NCI-H2196 (cell line): ENCODE data around the gene CCDC39.
"Not testable (repeated sequence)": the region's sequence is repeated elsewhere in the genome, so short reads cannot be mapped to it uniquely, and the experiment has no call there.

Experiments used
- DNase-seq: peaks from one replicate; lab custom pipeline; 2025; ENCODE audit not compliant: unreplicated experiment; lab: John Stamatoyannopoulos, UW

The CCDC39 gene

DNA sequence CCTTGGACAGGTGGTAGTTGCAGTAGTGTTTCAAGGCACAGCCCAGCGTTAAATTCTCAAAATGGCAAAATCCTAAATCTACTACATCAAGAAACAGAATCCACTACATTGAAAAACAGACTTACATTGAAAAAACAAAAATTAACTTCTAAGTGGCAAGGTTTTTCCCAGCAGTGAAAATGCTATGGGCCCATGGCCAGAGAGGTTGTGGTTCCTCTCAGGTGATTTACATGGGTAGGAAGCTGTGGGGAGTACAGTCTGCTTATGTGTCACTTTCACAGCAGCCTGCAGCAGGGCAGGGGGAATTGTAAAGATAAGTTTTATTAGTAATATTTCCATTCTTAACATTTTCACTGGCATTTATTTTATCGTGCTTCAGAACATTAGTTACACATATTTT is 52.4 kb downstream of the CCDC39 start:
- no peak for DNase-seq

DNA sequence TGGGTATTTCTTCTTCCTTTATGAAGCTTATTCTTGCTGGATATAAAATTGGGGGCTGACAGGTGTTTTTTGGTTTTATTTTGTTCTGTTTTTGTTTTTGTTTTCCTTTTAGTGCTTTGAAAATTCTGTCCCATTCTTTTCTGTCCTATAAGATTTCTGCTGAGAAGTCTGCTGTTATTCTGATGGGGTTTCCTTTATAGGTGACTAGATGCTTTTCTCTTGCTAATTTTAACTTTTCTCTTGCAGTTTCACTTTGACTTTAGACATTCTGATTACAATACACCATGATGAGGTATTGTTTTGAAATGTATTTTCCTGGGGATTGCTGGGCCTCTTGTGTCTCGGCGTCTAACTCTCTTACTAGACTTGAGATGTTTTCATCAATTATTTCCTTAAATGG is 54.6 kb downstream of the CCDC39 start:
- no peak for DNase-seq

DNA sequence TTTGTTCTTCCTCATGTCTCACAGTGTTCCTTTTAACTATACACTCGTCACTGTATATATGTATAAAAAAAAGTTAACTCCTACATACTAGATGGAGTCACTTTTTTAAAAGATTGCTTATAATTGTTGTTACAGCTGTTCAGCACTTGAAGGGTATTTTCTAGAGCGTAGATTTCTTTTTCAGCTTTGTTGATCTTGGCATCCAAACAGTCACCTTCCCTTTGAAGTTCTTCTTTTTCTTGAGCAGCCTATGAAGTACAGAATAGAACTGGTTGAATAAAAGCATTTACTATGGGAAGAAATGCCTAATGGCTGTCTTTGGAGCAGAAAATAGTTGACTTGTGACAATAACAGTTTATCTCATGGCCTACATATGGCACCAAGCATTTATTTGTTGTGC is 59.6 kb downstream of the CCDC39 start:
- DNase-seq = no peak

DNA sequence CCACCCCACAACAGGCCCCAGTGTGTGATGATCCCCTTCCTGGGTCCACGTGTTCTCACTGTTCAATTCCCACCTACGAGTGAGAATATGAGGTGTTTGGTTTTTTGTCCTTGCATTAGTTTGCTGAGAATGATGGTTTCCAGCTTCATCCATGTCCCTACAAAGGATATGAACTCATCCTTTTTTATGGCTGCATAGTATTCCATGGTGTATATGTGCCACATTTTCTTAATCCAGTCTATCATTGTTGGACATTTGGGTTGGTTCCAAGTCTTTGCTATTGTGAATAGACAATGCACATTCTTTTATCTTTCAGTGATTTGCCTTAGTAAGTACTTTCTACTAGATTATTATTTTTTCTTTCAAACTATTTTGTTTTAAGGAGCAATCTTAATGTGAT is 60.7 kb downstream of the CCDC39 start:
- not testable (repeated sequence) for DNase-seq

DNA sequence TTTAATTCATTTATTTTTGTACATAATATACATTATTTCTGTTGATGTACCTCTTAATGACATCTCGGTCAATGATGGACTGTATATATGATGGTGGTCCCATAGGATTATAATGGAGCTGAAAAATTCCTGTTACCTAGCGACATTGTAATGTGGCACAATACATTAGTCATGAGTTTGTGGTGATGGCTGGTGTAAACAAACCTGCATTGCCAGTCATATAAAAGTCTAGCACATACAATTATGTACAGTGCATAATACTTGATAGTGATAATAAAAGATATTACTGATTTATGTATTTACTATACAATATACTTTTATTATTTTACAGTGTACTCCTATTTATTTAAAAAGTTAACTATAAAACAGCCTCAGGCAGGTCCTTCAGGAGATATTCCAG is 62.2 kb downstream of the CCDC39 start:
- DNase-seq = no peak

DNA sequence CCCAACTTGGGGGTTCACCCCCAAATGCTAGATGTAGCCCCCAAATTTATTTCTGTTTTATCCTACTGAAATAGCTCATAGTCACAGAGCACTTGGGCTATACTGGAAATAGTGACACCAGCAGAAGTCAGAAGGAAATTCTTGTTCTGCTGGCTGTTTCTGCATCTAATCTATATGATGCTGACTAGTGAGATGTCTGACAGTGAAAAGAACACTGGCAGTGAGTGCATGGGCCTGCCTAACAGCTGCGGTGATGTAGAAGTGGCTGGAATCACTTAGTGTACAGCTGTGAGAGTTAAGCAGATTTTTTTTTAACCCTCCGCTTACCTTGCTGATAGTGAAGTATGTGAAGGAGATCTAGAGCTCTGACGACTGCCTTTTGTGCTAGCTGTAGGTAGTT is 63.3 kb downstream of the CCDC39 start:
- no peak for DNase-seq

DNA sequence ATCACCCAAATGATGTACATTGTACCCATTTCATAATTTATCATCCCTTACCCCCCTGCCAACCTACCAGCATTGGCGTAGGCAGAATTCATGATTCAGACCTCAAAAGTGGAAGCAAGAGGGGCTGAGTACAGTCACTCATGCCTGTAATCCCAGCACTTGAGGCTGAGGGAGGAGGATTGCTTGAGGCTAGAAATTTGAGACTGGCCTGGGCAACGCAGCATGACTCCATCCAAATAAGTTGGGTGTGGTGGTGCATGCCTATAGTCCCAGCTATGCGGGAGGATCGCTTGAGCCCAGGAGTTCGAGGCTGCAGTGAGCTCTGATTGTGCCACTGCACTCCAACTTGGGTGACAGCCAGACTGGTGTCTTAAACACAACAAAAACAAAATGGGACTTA is 66.9 kb downstream of the CCDC39 start:
- no peak for DNase-seq

DNA sequence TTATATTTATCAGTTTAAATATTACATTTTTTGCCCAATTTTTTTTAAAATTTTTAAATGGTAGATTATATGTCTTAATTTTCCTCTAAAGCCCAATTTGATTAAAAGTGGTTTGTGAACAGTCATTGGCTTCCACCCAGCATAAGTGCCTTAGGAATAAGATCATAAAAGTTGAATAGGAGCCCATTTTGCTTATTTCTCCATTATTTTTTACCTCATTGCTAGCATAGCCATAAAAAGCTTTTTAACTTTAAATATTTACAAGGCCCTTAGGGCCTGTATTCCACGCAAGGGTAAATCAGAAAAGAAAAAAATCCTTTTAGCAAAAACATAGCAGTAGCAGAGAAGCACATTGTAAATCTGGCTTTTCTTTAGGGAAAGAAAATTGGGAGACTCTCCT is 68.3 kb downstream of the CCDC39 start:
- DNase-seq = no peak

DNA sequence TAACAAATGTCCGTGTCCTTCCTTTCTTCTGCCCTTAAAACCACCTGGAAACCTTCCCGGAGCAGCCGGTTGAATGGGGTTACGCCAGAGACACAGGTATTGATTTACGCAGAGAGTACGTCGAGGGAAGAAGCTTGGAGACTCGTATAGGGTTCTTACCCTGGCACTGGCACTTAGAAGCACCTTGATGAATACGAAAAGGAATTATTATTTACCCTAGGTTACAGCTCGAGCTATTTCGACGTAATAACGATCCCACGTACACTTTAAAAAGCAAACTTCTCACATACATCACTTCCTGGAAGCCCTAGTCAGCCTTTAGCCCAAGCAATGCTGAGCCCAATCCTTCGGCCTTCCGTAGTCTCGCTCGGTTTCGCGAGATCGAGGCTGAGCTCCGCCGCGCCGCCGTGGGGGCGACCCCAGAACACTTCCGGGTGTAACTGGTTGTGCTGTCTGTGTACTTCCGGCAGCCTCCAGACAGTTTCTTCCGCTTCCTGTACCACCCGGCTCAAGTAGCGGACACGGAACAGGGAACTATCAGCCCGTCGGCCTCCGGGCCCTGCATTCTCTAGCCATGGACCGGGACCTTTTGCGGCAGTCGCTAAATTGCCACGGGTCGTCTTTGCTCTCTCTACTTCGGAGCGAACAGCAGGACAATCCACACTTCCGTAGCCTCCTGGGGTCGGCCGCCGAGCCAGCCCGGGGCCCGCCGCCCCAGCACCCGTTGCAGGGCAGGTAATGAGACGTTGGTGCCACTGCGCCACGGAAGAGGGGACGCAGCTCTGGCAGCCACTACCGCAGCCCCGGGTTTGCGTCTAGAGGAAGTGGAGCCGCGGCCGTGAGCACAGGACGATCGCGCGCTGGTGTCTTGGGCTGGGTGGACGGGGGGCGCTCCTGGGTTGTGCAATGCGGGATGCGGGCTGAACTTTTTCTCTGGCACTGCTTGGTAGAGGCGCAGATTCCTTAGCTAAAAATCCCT is 77.3 kb downstream of the CCDC39 start, which contains the start of gene TTC14:
Gene TTC14 (plus strand): TSS at position 476 of the 979 bp plus-strand sequence. CDS start 99 bp downstream, at position 575.
- peak; percentile 93 for DNase-seq

DNA sequence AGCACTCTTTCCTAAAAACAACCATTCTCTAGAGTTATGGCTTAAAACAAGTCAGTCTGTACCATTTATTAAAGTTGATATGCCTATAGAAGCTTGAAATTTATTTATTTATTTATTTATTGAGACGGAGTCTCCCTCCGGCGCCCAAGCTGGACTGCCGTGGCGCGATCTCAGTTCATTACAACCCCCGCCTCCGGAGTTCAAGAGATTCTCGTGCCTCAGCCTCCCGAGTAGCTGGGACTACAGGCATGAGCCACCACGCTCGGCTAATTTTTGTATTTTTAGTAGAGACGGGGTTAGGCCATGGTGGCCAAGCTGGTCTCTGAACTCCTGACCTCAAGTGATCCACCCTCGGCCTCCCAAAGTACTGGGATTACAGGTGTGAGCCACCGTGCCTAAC is 78.8 kb downstream of the CCDC39 start:
- DNase-seq = no peak

DNA sequence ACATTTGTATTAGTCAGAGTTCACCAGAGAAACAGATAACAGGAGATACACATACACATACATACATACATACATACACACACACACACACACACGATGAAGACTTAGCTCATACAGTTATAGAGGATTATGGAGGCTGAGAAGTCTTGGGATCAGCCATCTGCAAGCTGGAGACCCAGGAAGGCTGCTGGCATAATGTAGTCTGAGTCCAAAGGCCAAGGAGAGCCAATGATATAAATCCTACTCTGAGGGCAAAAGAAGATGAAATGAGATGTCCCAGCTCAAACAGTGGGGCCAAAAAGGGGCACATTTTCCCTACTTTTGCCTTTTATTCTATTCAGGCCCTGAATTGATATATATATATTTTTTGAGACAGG is 83.7 kb downstream of the CCDC39 start:
- DNase-seq = no peak

DNA sequence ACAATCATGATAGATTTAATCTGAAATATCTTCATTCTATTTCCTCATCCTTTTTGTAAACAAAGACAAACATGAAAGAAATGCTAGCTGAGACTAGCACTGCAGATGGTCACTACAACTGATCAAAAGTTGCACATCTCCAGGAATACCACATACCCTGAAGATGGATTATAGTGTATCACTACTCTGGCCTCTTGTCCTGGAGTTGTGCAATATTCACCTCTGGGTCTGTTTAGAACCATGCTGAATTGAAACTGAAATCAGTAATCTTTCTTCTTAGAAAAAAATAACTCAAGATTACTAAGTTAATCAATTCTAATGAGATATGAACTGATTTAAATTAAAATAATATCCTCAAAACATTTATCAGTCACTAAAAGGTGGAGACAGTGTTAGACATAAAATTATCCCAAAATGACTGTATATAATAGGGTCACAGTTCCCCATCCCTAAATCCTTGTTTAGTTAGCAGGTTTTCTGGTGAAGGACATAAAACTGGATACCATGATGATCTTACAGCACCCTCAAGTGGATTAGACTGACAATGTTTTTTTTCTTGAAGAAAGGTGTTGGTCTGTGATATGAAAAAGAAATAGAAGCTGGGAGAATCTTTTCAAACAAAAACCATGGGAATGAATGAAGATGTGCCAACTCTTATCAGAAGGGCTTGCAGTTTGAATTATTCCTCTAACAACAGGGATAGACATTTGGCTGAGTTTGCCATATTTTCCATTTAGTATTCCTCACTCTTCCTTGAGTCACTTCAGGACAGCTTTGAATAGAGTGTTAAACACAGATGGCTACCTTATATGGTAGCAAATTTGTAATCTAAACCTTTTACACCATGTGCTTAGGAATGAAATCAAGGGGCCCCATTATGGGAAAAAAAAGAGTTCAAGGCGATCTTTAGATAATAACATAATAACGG is 84.4 kb downstream of the CCDC39 start:
- DNase-seq = peak; percentile 58

DNA sequence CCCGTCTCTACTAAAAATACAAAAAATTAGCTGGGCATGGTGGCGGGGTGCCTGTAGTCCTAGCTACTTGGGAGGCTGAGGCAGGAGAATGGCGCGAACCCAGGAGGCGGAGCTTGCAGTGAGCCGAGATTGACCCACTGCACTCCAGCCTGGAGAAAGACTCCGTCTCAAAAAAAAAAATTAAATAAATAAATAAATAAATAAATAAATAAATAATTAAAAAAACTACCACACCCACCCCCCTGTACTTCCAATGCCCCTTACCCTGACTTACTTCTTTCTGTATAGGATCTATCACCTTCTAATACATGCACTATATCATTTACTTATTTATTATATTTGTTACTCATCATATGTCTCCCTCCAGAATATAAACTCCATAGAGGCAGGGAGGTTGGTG is 85.7 kb downstream of the CCDC39 start:
- not testable (repeated sequence) for DNase-seq

DNA sequence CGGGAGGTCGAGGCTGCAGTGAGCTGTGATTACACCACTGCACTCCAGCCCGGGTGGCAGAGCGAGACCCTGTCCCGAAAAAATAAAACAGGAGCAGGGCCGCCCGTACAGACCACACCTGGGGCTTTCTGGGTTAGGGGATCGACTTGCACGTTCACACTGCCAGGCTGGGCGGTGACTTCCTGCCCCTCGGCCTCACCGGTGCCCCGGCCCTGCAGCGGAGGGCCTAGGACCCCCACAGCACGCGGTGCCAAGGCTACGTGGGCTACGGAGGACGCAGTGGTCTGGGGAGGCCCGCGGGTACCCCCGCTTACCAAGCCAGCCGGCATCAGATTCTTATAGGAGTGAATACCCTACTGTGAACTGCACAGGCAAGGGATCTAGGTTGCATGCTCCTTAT is 88.9 kb downstream of the CCDC39 start:
- no peak for DNase-seq

DNA sequence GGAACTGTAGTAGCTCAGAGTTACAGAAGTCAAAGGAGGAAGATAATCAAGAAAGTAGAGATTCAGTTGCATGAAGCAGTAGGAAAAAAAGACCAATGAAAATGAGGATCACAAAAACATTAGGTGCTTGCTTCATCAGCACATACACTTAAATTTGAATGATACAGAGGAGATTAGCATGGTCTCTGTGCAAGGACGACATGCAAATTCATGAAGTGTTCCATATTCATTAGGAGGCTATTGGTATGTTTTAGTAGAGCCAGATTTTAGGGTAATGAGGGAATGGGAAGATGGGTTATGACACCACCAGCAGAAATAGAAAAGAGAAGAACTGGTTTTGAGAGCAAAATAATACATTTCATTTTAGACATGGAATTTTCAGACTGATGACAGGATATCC is 98.4 kb downstream of the CCDC39 start:
- DNase-seq = no peak

DNA sequence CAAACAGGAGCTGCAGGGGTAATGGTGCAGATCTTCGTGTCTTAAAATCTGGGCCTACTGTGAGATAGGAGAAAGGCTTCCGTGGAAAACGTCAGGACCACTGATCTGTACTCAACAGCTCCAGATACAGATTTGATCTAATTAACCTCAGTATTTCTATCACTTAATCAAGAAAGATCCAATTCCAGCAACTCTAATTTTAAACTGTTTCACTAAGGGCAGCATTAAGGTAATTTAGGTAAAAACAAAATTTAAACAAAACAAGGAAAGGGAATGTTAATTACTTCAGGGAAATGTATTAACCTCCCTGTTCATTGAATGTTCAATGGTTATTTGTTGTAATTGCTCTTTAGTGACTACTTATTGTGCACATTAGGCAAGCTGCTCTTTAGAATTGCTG is 103.7 kb downstream of the CCDC39 start:
- DNase-seq = no peak

DNA sequence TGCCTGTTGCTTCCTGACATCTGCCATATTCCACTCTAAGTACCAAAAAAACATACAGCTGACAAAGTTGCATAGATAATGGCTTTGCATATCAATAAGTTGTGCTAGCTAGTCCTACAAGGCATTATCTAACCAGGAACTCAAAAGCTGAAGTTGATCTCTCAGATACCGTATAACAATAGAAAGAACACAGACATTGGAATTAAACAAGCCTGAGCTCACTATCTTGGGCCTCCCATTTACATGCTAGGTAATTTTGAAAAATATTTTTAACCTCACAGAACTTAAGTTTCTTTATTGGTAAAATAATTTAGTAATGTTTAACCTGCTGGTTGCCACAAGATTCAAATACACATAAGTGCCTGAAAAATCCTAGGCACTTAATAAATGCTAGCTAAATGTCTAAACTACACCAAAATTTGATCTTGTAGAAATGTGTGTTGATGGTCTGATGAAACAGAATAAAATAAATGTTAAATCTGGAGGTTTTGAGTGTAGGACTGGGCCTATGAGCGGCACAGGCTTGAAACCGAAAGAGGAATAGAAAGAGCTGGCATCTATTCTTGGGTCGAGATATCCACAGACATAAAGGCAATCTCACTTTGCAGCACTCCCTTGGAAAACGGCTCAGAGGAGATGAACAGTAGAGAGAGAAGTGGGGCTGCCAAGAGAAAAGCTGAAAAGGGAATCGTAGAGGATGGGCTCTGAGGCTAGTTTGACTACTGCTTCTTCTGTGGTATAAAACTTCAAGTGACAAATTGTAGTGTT is 107.3 kb downstream of the CCDC39 start:
- no peak for DNase-seq

DNA sequence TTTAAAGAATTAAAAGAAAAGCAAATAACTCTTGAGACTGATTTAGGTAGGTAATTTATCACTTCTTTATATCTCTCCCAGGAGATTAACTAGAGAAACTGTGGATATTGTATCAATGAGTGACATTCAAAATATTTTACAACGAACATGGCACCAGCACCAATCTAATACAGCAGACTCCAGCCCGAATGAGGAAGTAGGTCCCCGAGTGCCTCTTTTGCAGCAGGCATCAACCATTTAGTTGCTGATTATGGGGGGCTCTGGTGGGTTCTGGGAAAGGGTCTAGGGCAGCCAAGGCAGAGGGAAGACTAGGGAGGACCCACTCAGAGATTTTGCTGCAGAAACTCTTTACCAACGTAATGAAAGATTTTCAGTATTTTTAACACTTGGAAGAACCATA is 109.1 kb downstream of the CCDC39 start:
- DNase-seq = no peak

DNA sequence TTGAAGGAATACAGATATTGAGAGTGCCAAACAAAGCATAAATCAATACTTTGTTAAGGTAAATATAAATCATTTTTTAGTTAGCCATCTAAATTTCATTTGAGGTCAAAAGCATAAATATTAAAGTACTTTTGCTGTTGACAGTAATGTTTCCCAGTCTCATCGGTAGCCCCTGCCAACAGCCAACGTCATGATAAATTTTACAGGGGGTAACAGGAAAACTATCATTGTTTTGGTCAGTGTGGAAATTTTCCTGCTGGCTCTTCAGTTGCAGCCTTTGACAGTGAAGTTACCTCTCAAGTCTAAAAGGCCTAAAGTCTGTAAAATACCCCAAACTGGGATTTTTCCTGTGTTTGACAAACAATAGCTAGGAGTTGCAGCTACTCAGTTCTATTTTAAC is 114.6 kb downstream of the CCDC39 start:
- DNase-seq = no peak
